Liver (tissue), 9 donors: ENCODE data around the gene NUP93. TPM values are rescaled to one million over a fixed set of nuclear protein-coding genes. Genes with fewer than 3 reads are reported as not detected.

Experiments
- DNase-seq: peaks from one replicate; pipeline ENCODE4 v3.0.0-alpha.2; 2017; ENCODE audit warnings: low spot score
- H3K27ac ChIP-seq, 2 donors: one replicate each; pipeline ENCODE4 v1.7.0; 2013; ENCODE audit warnings: inconsistent platforms in 2 of 2, low read length in 2 of 2, control low read depth in 1 of 2, low read depth in 1 of 2, mild to moderate bottlenecking in 1 of 2
- H3K27me3 ChIP-seq, 4 donors: one replicate each; pipeline versions ENCODE4 v1.6.1 to v1.7.0; 2013; ENCODE audit warnings: low read length in 3 of 4, inconsistent platforms in 1 of 4, mild to moderate bottlenecking in 1 of 4, moderate library complexity in 1 of 4; ENCODE audit not compliant: control insufficient read depth in 4 of 4, insufficient read depth in 4 of 4
- H3K36me3 ChIP-seq, 4 donors: one replicate each; pipeline versions ENCODE4 v1.6.1 to v1.7.0; 2013; ENCODE audit warnings: low read length in 3 of 4, mild to moderate bottlenecking in 3 of 4, low read depth in 1 of 4, moderate library complexity in 1 of 4; ENCODE audit not compliant: control insufficient read depth in 4 of 4, insufficient read depth in 3 of 4
- H3K4me1 ChIP-seq, 4 donors: one replicate each; pipeline versions ENCODE4 v1.6.1 to v1.7.0; 2013; ENCODE audit warnings: low read length in 3 of 4, mild to moderate bottlenecking in 3 of 4, moderate library complexity in 1 of 4; ENCODE audit not compliant: control insufficient read depth in 4 of 4, insufficient read depth in 4 of 4
- H3K4me3 ChIP-seq, 3 donors: one replicate each; pipeline versions ENCODE4 v1.6.1 to v1.7.0; 2013; ENCODE audit warnings: low read length in 3 of 3, control low read depth in 1 of 3, low read depth in 1 of 3, mild to moderate bottlenecking in 1 of 3
- H3K9ac ChIP-seq, 2 donors: one replicate each; pipeline ENCODE4 v1.7.0; 2013; ENCODE audit warnings: low read length in 2 of 2, mild to moderate bottlenecking in 2 of 2, moderate library complexity in 2 of 2, control low read depth in 1 of 2, low read depth in 1 of 2
- H3K9me3 ChIP-seq, 4 donors: one replicate each; pipeline versions ENCODE4 v1.6.1 to v1.7.0; 2013; ENCODE audit warnings: low read length in 3 of 4; ENCODE audit not compliant: control insufficient read depth in 4 of 4
- ATF3 ChIP-seq: IDR thresholded peaks from 2 replicates; pipeline ENCODE4 v1.6.1; 2016; ENCODE audit warnings: antibody characterized with exemption
- EGR1 ChIP-seq, 2 donors: IDR thresholded peaks; 2 replicates each; pipeline ENCODE4 v1.6.1; 2016 to 2018; ENCODE audit warnings: antibody characterized with exemption in 2 of 2, low read depth in 2 of 2
- FOXA1 ChIP-seq: IDR thresholded peaks from 2 replicates; pipeline ENCODE4 v1.6.1; 2016; ENCODE audit warnings: antibody characterized with exemption
- GABPA ChIP-seq, 2 donors: IDR thresholded peaks in 1 of 2; conservative IDR thresholded peaks in 1 of 2; 2 replicates each; pipeline ENCODE4 v1.6.1; 2016; ENCODE audit warnings: antibody characterized with exemption in 2 of 2, mild to moderate bottlenecking in 1 of 2, moderate library complexity in 1 of 2
- HNF4A ChIP-seq, 2 donors: conservative IDR thresholded peaks; 2 replicates each; pipeline ENCODE4 v1.6.1; 2016; ENCODE audit warnings: antibody characterized with exemption in 2 of 2, mild to moderate bottlenecking in 2 of 2
- HNF4G ChIP-seq: IDR thresholded peaks from 2 replicates; pipeline ENCODE4 v1.6.1; 2016; ENCODE audit warnings: antibody characterized with exemption
- JUND ChIP-seq, 2 donors: IDR thresholded peaks; 2 replicates each; pipeline ENCODE4 v1.6.1; 2016; ENCODE audit warnings: antibody characterized with exemption in 2 of 2
- NR2F2 ChIP-seq: IDR thresholded peaks from 2 replicates; pipeline ENCODE4 v1.6.1; 2016; ENCODE audit warnings: antibody characterized with exemption
- RAD21 ChIP-seq, 2 donors: IDR thresholded peaks; 2 replicates each; pipeline ENCODE4 v1.6.1; 2016; ENCODE audit warnings: antibody characterized with exemption in 2 of 2, mild to moderate bottlenecking in 2 of 2
- RXRA ChIP-seq, 2 donors: IDR thresholded peaks; 2 replicates each; pipeline ENCODE4 v1.6.1; 2017 to 2018; ENCODE audit warnings: antibody characterized with exemption in 2 of 2, mild to moderate bottlenecking in 1 of 2
- TAF1 ChIP-seq: conservative IDR thresholded peaks from 2 replicates; pipeline ENCODE4 v1.6.1; 2016; ENCODE audit warnings: antibody characterized with exemption, mild to moderate bottlenecking
- YY1 ChIP-seq: IDR thresholded peaks from 2 replicates; pipeline ENCODE4 v1.6.1; 2016; ENCODE audit warnings: antibody characterized with exemption, mild to moderate bottlenecking
- ZBTB33 ChIP-seq: IDR thresholded peaks from 2 replicates; pipeline ENCODE4 v1.6.1; 2016; ENCODE audit warnings: antibody characterized with exemption
- WGBS: extraction: QIAGEN DNeasy Blood & Tissue Kit; methylation state at CpG from one replicate; pipeline ENCODE4 v1.1.7; 2013; 5-methylcytosine and 5-hydroxymethylcytosine counted together
- polyA plus RNA-seq, 2 donors: library from polyadenylated mRNA; stranded (reverse) in 1 of 2; unstranded in 1 of 2; fragments of 200-250 nt in 1 of 2; fragments of >200 nt in 1 of 2; fragmentation: Nextera tagmentation in 1 of 2; extraction: Ambion mirVana in 1 of 2; gene quantifications; one replicate each; pipeline versions ENCODE4 v1.2.1 to v1.2.3, GENCODE V29; 2013 to 2015
- total RNA-seq, 2 donors: library from RNA; depleted of rRNA; stranded (reverse); fragments of >200 nt; gene quantifications; one replicate each; pipeline ENCODE4 v1.2.3, GENCODE V29; 2014
- TF ChIP-seq, protein P1 (sequence below): IDR thresholded peaks from 2 replicates; pipeline ENCODE4 v1.6.1; 2016; ENCODE audit warnings: antibody characterized with exemption, mild to moderate bottlenecking
- donor health status: healthy.
- donor health status: healthy.
- donor health status: healthy.
- donor health status: healthy.
- donor health status: healthy.

The NUP93 gene
- total and polyA plus RNA-seq, 4 donors = 8.2 to 31.8 (median 9.8) TPM

- Histone ChIP-seq H3K4me3 (no peak overlapping the region), H3K9ac (no peak overlapping the region), H3K9me3 (no peaks in the 10 kb centered on the region), H3K27me3 (no peaks in the 10 kb centered on the region), H3K36me3 (no peaks in the 10 kb centered on the region), H3K4me1 (no peaks in the 10 kb centered on the region), H3K27ac (no peak overlapping the region)
- no peak for TF ChIP-seq NR2F2
- DNase-seq = no peak
- 75% methylated on average over 13 of the region's 13 CpGs for WGBS
Observed at GRCh38 chr16:56708525-56709442, 21.1 kb upstream of the NUP93 start.

DNA sequence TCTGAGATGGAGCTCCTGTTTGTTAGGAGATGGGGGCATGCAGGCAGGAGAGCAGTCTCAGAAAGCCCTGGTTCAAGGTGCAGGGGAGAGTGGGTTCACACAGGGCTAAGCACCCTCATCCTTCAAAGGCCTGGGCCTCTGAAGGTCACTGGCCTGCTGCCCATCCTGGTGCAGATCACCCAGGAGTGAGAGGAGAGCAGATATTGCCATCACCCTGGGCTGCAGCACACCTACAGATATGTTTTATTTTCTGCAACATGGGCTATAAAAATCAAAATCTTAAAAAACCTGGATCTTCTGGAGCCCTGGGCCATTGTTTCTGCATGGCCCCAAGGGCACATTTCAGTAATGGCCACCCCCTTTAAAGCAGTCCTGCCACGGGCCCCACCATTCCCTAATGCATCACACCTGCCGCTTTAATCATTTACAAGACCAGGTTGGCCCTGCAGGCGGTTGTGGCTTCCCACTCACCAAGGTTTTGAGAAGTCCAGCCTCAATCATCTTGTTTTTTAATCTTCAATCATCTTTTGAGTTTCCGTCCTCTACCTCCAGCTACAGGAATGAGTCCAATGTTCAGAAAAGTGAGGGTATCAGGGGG is 20.4 kb upstream of the NUP93 start:
- TF ChIP-seq ZBTB33 = no peak
- no peak for TF ChIP-seq GABPA (IDR thresholded peaks at IDR 0.05 in 1 of 2, conservative IDR thresholded peaks at IDR 0.05 in 1 of 2)
- no peak for TF ChIP-seq JUND (IDR thresholded peaks at IDR 0.05)
- TF ChIP-seq FOXA1 = no peak
- no peak for TF ChIP-seq NR2F2
- TF ChIP-seq HNF4G = no peak
- no peak for TF ChIP-seq YY1
- no peak for TF ChIP-seq TAF1
- TF ChIP-seq, protein P1, sequence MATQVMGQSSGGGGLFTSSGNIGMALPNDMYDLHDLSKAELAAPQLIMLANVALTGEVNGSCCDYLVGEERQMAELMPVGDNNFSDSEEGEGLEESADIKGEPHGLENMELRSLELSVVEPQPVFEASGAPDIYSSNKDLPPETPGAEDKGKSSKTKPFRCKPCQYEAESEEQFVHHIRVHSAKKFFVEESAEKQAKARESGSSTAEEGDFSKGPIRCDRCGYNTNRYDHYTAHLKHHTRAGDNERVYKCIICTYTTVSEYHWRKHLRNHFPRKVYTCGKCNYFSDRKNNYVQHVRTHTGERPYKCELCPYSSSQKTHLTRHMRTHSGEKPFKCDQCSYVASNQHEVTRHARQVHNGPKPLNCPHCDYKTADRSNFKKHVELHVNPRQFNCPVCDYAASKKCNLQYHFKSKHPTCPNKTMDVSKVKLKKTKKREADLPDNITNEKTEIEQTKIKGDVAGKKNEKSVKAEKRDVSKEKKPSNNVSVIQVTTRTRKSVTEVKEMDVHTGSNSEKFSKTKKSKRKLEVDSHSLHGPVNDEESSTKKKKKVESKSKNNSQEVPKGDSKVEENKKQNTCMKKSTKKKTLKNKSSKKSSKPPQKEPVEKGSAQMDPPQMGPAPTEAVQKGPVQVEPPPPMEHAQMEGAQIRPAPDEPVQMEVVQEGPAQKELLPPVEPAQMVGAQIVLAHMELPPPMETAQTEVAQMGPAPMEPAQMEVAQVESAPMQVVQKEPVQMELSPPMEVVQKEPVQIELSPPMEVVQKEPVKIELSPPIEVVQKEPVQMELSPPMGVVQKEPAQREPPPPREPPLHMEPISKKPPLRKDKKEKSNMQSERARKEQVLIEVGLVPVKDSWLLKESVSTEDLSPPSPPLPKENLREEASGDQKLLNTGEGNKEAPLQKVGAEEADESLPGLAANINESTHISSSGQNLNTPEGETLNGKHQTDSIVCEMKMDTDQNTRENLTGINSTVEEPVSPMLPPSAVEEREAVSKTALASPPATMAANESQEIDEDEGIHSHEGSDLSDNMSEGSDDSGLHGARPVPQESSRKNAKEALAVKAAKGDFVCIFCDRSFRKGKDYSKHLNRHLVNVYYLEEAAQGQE = no peak
- no peak for TF ChIP-seq ATF3
- no peak for TF ChIP-seq EGR1 (IDR thresholded peaks at IDR 0.05; ENCODE audit: low read depth in 2 of 2)
- no peak for TF ChIP-seq RAD21 (IDR thresholded peaks at IDR 0.05)
- no peak for TF ChIP-seq RXRA (IDR thresholded peaks at IDR 0.05)
- no peak for TF ChIP-seq HNF4A (conservative IDR thresholded peaks at IDR 0.05)
- DNase-seq = no peak
- Histone ChIP-seq H3K9me3 (no peaks in the 10 kb centered on the region), H3K27ac (no peak overlapping the region), H3K36me3 (no peaks in the 10 kb centered on the region), H3K27me3 (no peaks in the 10 kb centered on the region), H3K4me1 (no peaks in the 10 kb centered on the region), H3K4me3 (no peak overlapping the region), H3K9ac (no peak overlapping the region)
- 86% methylated on average over 4 of the region's 4 CpGs for WGBS
